Measurements from ENCODE around the gene MAOA.

Gene MAOA

DNA sequence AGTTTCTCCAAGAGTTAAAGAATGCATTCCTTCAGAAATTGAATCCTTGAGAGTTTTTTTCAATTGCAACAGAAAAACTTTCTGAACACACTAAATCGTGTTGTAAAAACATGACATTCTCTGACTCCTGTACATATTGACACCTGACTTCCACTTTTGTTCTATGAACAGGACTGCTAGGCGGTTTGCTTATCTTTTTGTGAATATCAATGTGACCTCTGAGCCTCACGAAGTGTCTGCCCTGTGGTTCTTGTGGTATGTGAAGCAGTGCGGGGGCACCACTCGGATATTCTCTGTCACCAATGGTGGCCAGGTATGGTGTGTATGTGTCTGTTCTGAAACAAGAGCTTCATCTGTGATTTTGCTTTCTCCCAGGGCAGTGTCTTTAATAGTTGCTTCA is 71.9 kb downstream of the MAOA start:
- H3K27me3 ChIP-seq: no peaks in the 10 kb centered on the region
- TF ChIP-seq, protein P1, sequence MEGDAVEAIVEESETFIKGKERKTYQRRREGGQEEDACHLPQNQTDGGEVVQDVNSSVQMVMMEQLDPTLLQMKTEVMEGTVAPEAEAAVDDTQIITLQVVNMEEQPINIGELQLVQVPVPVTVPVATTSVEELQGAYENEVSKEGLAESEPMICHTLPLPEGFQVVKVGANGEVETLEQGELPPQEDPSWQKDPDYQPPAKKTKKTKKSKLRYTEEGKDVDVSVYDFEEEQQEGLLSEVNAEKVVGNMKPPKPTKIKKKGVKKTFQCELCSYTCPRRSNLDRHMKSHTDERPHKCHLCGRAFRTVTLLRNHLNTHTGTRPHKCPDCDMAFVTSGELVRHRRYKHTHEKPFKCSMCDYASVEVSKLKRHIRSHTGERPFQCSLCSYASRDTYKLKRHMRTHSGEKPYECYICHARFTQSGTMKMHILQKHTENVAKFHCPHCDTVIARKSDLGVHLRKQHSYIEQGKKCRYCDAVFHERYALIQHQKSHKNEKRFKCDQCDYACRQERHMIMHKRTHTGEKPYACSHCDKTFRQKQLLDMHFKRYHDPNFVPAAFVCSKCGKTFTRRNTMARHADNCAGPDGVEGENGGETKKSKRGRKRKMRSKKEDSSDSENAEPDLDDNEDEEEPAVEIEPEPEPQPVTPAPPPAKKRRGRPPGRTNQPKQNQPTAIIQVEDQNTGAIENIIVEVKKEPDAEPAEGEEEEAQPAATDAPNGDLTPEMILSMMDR (IDR thresholded peaks at IDR 0.05; ENCODE audit: low read depth, low read length): no peak
- no peak for DNase-seq
- H3K4me3 ChIP-seq (ENCODE audit: low read depth, low read length): no peak overlapping the region
- H3K4me1 ChIP-seq: no peaks in the 10 kb centered on the region
- H3K36me3 ChIP-seq: no peaks in the 10 kb centered on the region
- no peaks in the 10 kb centered on the region for H3K9me3 ChIP-seq

DNA sequence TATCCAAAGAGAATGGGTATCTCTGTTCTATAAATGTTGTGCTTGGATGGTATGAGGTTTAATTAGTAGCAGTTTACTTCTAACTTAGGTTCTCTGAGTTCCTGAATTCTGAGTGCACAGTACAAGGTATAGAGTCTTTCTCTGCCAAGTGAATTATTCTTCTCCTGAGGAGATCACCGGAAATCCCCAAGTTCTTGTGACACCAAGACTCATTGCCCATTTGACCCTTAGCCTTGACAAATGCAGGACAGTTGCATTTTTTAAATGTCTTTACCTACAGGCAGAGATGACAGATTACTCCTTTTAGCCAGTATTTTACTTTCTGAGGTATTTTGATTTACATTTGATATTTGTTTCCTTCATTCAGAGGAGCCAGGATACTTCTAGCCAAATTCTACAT is 72.9 kb downstream of the MAOA start:
- Histone ChIP-seq H3K4me1 (no peaks in the 10 kb centered on the region), H3K36me3 (no peaks in the 10 kb centered on the region), H3K27me3 (no peaks in the 10 kb centered on the region), H3K9me3 (no peaks in the 10 kb centered on the region), H3K4me3 (ENCODE audit: low read depth, low read length) (no peak overlapping the region)
- no peak for DNase-seq
- TF ChIP-seq, protein P1 (IDR thresholded peaks at IDR 0.05; ENCODE audit: low read depth, low read length): no peak

DNA sequence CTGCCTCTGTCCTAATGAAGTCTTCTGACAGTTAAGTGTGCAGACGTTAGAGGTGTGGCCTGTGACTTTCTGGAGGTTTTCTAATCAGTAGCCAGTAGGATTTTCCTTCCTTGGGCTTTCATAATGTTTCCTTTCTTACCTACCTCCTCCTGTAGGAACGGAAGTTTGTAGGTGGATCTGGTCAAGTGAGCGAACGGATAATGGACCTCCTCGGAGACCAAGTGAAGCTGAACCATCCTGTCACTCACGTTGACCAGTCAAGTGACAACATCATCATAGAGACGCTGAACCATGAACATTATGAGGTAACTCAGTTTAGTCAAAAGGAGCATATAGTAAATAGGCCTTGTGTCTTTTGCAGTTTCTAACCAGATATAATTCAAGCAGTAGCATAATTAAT is 75.0 kb downstream of the MAOA start:
- TF ChIP-seq, protein P1 (IDR thresholded peaks at IDR 0.05; ENCODE audit: low read depth, low read length): no peak
- H3K36me3 ChIP-seq: no peaks in the 10 kb centered on the region
- DNase-seq: no peak
- no peaks in the 10 kb centered on the region for H3K9me3 ChIP-seq
- H3K27me3 ChIP-seq: no peaks in the 10 kb centered on the region
- H3K4me1 ChIP-seq: no peaks in the 10 kb centered on the region
- no peak overlapping the region for H3K4me3 ChIP-seq (ENCODE audit: low read depth, low read length)

DNA sequence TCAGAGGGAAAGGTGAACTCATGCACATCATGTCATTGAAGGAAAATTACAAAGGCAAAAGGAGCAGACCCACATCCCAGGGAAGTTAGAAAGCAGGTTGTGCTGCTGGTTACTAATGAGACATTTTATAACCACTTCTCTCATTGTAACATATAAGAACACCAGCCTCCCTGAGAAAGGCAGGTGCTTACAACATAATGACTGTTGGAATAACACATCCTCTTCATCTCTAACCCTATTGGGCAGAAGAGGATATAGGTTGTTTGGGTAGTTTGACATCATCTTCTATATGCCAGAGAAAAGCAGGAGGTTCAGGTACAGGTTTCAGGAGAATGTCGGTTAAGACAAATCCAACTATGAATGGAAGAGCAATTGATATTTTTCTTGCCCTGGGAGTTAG is 77.6 kb downstream of the MAOA start:
- Histone ChIP-seq H3K9me3 (no peaks in the 10 kb centered on the region), H3K4me1 (no peaks in the 10 kb centered on the region), H3K4me3 (ENCODE audit: low read depth, low read length) (no peak overlapping the region), H3K36me3 (no peaks in the 10 kb centered on the region), H3K27me3 (no peaks in the 10 kb centered on the region)
- TF ChIP-seq, protein P1 (IDR thresholded peaks at IDR 0.05; ENCODE audit: low read depth, low read length): no peak
- DNase-seq: no peak

DNA sequence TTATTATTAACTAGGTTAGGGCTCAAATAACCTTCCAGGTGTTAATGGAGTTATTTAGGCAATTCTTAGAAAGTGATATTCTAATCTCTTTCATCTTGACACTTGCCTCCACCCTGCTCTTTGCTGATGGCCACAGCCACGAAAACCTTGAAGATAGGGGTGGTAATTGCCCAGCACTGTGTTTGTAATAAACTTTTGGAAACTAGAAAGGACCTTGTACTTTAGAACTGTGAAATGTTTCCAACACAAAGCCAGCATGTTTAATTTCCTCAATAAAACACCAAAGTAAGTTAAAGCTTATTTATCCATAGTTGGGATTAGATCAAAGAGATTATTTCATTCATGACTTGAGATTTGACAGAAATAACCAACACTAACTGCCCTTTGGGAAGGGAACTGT is 78.3 kb downstream of the MAOA start:
- DNase-seq: no peak
- H3K4me1 ChIP-seq: no peaks in the 10 kb centered on the region
- H3K27me3 ChIP-seq: no peaks in the 10 kb centered on the region
- H3K36me3 ChIP-seq: no peaks in the 10 kb centered on the region
- no peaks in the 10 kb centered on the region for H3K9me3 ChIP-seq
- TF ChIP-seq, protein P1 (IDR thresholded peaks at IDR 0.05; ENCODE audit: low read depth, low read length): no peak
- no peak overlapping the region for H3K4me3 ChIP-seq (ENCODE audit: low read depth, low read length)

DNA sequence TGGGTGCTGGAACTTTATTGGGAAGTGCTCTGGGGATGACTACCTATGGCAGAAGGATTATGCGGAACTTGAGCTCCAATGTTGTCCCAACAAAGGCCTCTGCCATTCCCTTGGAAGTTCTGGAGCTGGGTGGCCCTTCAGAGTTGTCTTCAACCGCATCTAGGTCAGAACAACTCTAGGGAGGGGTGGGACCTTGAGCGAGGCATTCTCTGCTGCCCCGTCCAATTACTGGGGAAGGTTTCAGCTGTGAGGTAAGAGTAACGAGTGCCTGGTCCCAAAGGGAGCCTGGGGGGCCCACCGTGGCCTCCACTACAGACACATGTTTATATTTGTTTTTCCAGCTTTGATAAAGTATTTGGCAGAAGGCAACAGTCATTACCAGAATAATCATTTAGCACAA is 79.4 kb downstream of the MAOA start:
- Histone ChIP-seq H3K27me3 (no peaks in the 10 kb centered on the region), H3K4me1 (no peaks in the 10 kb centered on the region), H3K4me3 (ENCODE audit: low read depth, low read length) (no peak overlapping the region), H3K36me3 (no peaks in the 10 kb centered on the region), H3K9me3 (no peaks in the 10 kb centered on the region)
- TF ChIP-seq, protein P1 (IDR thresholded peaks at IDR 0.05; ENCODE audit: low read depth, low read length): no peak
- DNase-seq: no peak
